Endothelial cell of umbilical vein (primary cell): Measurements from ENCODE around the gene NOP16.

Experiments
- CTCF ChIP-seq, 2 donors: IDR thresholded peaks; 1 replicate in 1 of 2; 2 replicates in 1 of 2; pipeline ENCODE4 v1.5.1; 2011; ENCODE audit warnings: low read length in 2 of 2, mild to moderate bottlenecking in 2 of 2, moderate library complexity in 2 of 2, control low read depth in 1 of 2, inconsistent platforms in 1 of 2, low read depth in 1 of 2; ENCODE audit not compliant: insufficient read depth in 1 of 2; ENCODE audit errors: extremely low read depth in 1 of 2
- POLR2A ChIP-seq: IDR thresholded peaks from 2 replicates; pipeline ENCODE4 v1.6.1; 2012; ENCODE audit warnings: low read depth, mild to moderate bottlenecking, control low read depth, low read length

DNA sequence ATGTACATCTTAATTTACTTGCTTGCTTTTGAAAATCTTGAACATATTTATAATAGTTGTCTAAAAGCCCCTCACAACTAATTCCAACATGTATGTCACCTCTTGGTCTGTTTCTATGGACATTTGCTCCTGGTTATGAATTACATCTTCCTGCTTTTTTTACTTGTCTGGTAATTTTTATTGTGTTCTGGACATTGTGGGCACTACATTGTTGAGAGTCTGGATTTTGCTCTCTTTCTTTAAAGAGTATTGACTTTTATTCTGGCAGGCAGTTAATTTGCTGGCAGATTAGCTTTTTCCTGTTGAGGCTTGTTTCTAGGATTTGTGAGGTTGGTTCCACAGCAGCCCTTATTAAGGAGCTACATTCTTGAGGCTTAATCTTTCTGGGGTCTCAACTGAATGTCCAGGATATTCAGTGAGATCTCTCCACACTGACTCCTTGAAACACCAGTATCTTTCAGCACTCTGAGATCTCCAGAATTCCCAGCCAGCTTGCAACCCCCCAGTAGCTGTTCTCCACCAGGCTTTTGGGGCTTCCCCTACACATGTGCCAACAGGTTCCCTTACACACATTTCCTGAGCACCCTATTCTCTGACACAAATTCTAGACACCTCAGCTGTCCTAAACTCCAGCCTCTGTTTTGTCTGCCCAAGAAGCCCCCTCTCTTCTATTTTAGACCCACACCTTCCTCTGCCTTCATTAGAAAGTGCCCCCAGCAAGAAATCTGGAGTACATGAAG lies 54.2 kb downstream of the NOP16 start:
- TF ChIP-seq CTCF (IDR thresholded peaks at IDR 0.05; ENCODE audit: extremely low read depth in 1 of 2, insufficient read depth in 1 of 2, low read depth in 1 of 2, low read length in 2 of 2), result no peak
- TF ChIP-seq POLR2A, result no peak
